GM12878 (cell line): ENCODE data around the gene DLK1. TPM values are rescaled to one million over a fixed set of nuclear protein-coding genes. Genes with fewer than 3 reads are reported as not detected.

Experiments
- ATAC-seq: fragments of 200-7000 bp; cut with Tn5 transposase; 3 replicates; pipeline ENCODE4 v1.9.1; 2020; ENCODE audit warnings: mild to moderate bottlenecking, moderate library complexity
- BruUV-seq: library from RNA; stranded (reverse); fragments of 400-500 nt; replicated peaks from 2 replicates; lab custom pipeline; 2021; lab: Mats Ljungman, UMichigan
- CTCF ChIA-PET: fragments of 300-600 bp; sonication (Branson Sonifier 250); formaldehyde crosslinking; extraction: SDS; loops from one replicate; lab custom pipeline; 2021; ENCODE audit warnings: inconsistent platforms; lab: Yijun Ruan, JAX
- POLR2A ChIA-PET: fragments of 350-600 bp; formaldehyde crosslinking; extraction: SDS; loops from one replicate; lab custom pipeline; 2021; ENCODE audit warnings: inconsistent platforms; lab: Charles Lee
- RAD21 ChIA-PET: fragments of 300-600 bp; sonication (Branson Sonifier 250); formaldehyde crosslinking; loops from one replicate; lab custom pipeline; 2023; ENCODE audit warnings: antibody characterized with exemption; ENCODE audit not compliant: unreplicated experiment; lab: Charles Lee
- SMC1A ChIA-PET: fragments of 300-600 bp; sonication (Branson Sonifier 250); formaldehyde crosslinking; loops from one replicate; lab custom pipeline; 2023; ENCODE audit not compliant: unreplicated experiment, uncharacterized antibody; lab: Charles Lee
- DNase-seq: peaks from one replicate; pipeline ENCODE4 v3.0.0-alpha.2; 2011; ENCODE audit warnings: low read depth, low spot score
- FAIRE-seq: peaks from 3 replicates; lab custom pipeline; 2011; peaks lifted over from hg19 to GRCh38; lab: Jason Lieb, UNC
- H2AFZ ChIP-seq: 2 replicates; pipeline ENCODE4 v1.6.0; 2011; ENCODE audit warnings: low read depth, low read length, control low read depth; ENCODE audit not compliant: control insufficient read depth
- H3K27ac ChIP-seq: 2 replicates; pipeline ENCODE4 v1.5.1; 2011; ENCODE audit warnings: control low read depth; ENCODE audit not compliant: control insufficient read depth, insufficient read depth
- H3K27me3 ChIP-seq, 2 experiments: replicated peaks in 1 of 2; 2 replicates each; pipeline versions ENCODE4 v1.6.0 to v1.6.1; 2011; ENCODE audit warnings: low read length in 1 of 2; ENCODE audit not compliant: control insufficient read depth in 2 of 2, insufficient read depth in 2 of 2
- H3K36me3 ChIP-seq, 2 experiments: 2 replicates each; pipeline ENCODE4 v1.5.1; 2011; ENCODE audit warnings: low read length in 1 of 2; ENCODE audit not compliant: control insufficient read depth in 2 of 2, insufficient read depth in 2 of 2
- H3K4me1 ChIP-seq: 2 replicates; pipeline ENCODE4 v1.6.1; 2011; ENCODE audit warnings: mild to moderate bottlenecking, low read length, moderate library complexity, mixed read lengths; ENCODE audit not compliant: control insufficient read depth, insufficient read depth
- H3K4me2 ChIP-seq: 2 replicates; pipeline ENCODE4 v1.6.0; 2011; ENCODE audit warnings: control low read depth; ENCODE audit not compliant: control insufficient read depth, insufficient read depth
- H3K4me3 ChIP-seq: fragments of 200-600 bp; sonication (generic); 2 replicates; pipeline ENCODE4 v1.5.1; 2016
- H3K79me2 ChIP-seq: 2 replicates; pipeline ENCODE4 v1.6.0; 2011; ENCODE audit warnings: low read length; ENCODE audit not compliant: control insufficient read depth, insufficient read depth
- H3K9ac ChIP-seq: 2 replicates; pipeline ENCODE4 v1.8.0; 2011; ENCODE audit warnings: low read length, control low read depth, mixed read lengths; ENCODE audit not compliant: control insufficient read depth, insufficient read depth
- H3K9me3 ChIP-seq: replicated peaks from 3 replicates; pipeline ENCODE4 v1.5.1; 2011; ENCODE audit warnings: mild to moderate bottlenecking, low read length; ENCODE audit not compliant: control insufficient read depth, insufficient read depth
- H4K20me1 ChIP-seq: 2 replicates; pipeline ENCODE4 v1.6.0; 2011; ENCODE audit not compliant: control insufficient read depth, insufficient read depth
- BMI1 ChIP-seq: fragments of 450-650 bp; IDR thresholded peaks from 2 replicates; pipeline ENCODE4 v1.6.1; 2016; ENCODE audit warnings: mild to moderate bottlenecking, moderate library complexity, borderline replicate concordance
- CEBPB ChIP-seq, 2 experiments: fragments of 150-350 bp in 1 of 2; IDR thresholded peaks; 2 replicates each; pipeline ENCODE4 v1.6.1; 2012 to 2014; ENCODE audit warnings: low read depth in 2 of 2, low read length in 2 of 2, borderline replicate concordance in 1 of 2, inconsistent platforms in 1 of 2
- CHD2 ChIP-seq: IDR thresholded peaks from 2 replicates; pipeline ENCODE4 v1.6.1; 2011; ENCODE audit warnings: low read depth, low read length, improper control_type of control experiment, borderline replicate concordance
- MYC ChIP-seq: IDR thresholded peaks from 2 replicates; pipeline ENCODE4 v1.6.1; 2011; ENCODE audit warnings: mild to moderate bottlenecking, low read length, moderate library complexity, inconsistent platforms; ENCODE audit not compliant: insufficient read depth, insufficient replicate concordance, insufficient read length, severe bottlenecking
- NFXL1 ChIP-seq: fragments of 450-650 bp; IDR thresholded peaks from 2 replicates; pipeline ENCODE4 v1.6.1; 2017; ENCODE audit warnings: antibody characterized with exemption, mild to moderate bottlenecking, borderline replicate concordance
- NFYB ChIP-seq: IDR thresholded peaks from 2 replicates; pipeline ENCODE4 v1.6.1; 2011; ENCODE audit warnings: low read depth, mild to moderate bottlenecking, low read length, improper control_type of control experiment, moderate library complexity; ENCODE audit not compliant: insufficient read depth
- NR2C2 ChIP-seq: IDR thresholded peaks from 2 replicates; pipeline ENCODE4 v1.6.1; 2011; ENCODE audit warnings: borderline replicate concordance, low read depth; ENCODE audit not compliant: control insufficient read depth, insufficient read length
- POLR2AphosphoS5 ChIP-seq: IDR thresholded peaks from 2 replicates; pipeline ENCODE4 v1.6.1; 2011; ENCODE audit warnings: mild to moderate bottlenecking, low read length, inconsistent platforms
- SPI1 ChIP-seq: IDR thresholded peaks from 2 replicates; pipeline ENCODE4 v1.6.1; 2011; ENCODE audit warnings: low read depth, mild to moderate bottlenecking, low read length, moderate library complexity, borderline replicate concordance; ENCODE audit not compliant: insufficient read depth
- SREBF1 ChIP-seq: IDR thresholded peaks from 2 replicates; pipeline ENCODE4 v1.6.1; 2012; ENCODE audit warnings: mild to moderate bottlenecking, low read length
- SUPT20H ChIP-seq: IDR thresholded peaks from 2 replicates; pipeline ENCODE4 v1.6.1; 2011; ENCODE audit warnings: low read depth, mild to moderate bottlenecking, low read length, moderate library complexity, borderline replicate concordance; ENCODE audit not compliant: control insufficient read depth
- TCF12 ChIP-seq: IDR thresholded peaks from 2 replicates; pipeline ENCODE4 v1.6.1; 2011; ENCODE audit warnings: low read depth, mild to moderate bottlenecking, low read length
- ZBTB4 ChIP-seq: fragments of 450-650 bp; formaldehyde crosslinking; IDR thresholded peaks from 2 replicates; pipeline ENCODE4 v1.4.0; 2022; ENCODE audit warnings: mild to moderate bottlenecking, moderate library complexity
- WGBS: methylation state at CpG from one replicate; pipeline ENCODE4 v1.1.6; 2016; ENCODE audit warnings: low lambda C conversion rate; ENCODE audit not compliant: insufficient replicate concordance, insufficient coverage; ENCODE audit errors: missing lambda C conversion rate; 5-methylcytosine and 5-hydroxymethylcytosine counted together
- in situ Hi-C: fragments of 300-500 bp; cut with MboI; formaldehyde crosslinking; loops from 9 replicates; pipeline ENCODE4 v1.14.3; 2018; ENCODE audit warnings: mixed read lengths
- intact Hi-C: fragments of 100-400 bp; cut with micrococcal nuclease; formaldehyde crosslinking; loops from one replicate; pipeline ENCODE4 v1.14.2; 2022; ENCODE audit not compliant: unreplicated experiment
- polyA plus RNA-seq, 11 experiments: library from polyadenylated mRNA; depleted of rRNA in 4 of 11; unstranded in 6 of 11; stranded (reverse) in 5 of 11; fragments of >200 nt; fragmentation: Nextera tagmentation in 4 of 11; fragmentation: Illumina TruSeq in 1 of 11; extraction: Ambion mirVana in 4 of 11; extraction: Trizol in 1 of 11; gene quantifications; 1 replicate in 1 of 11; 2 replicates in 10 of 11; pipeline versions ENCODE4 v1.2.1 to v1.2.3, GENCODE V29; 2011 to 2016; ENCODE audit warnings: inconsistent platforms in 2 of 11, missing spikeins in 2 of 11, low read depth in 1 of 11
- total RNA-seq, 4 experiments: library from RNA; depleted of rRNA in 3 of 4; stranded (reverse); fragments of >200 nt in 3 of 4; fragmentation: Illumina TruSeq in 1 of 4; extraction: Trizol in 1 of 4; gene quantifications; 2 replicates each; pipeline versions ENCODE4 v1.2.1 to v1.2.3, GENCODE V29; 2013 to 2021
- TF ChIP-seq, protein P1 (sequence below): fragments of 450-650 bp; IDR thresholded peaks from 2 replicates; pipeline ENCODE4 v1.6.1; 2016; ENCODE audit warnings: mild to moderate bottlenecking
- TF ChIP-seq, protein P2 (sequence below): IDR thresholded peaks from 2 replicates; pipeline ENCODE4 v1.6.1; 2012; ENCODE audit warnings: low read depth, low read length, improper control_type of control experiment
- TF ChIP-seq, protein P3 (sequence below): fragments of 450-650 bp; IDR thresholded peaks from 2 replicates; pipeline ENCODE4 v1.6.1; 2017; ENCODE audit warnings: borderline replicate concordance

DLK1 gene
- total and polyA plus RNA-seq, 10 of the 15 experiments (the other 5 are each of a cell fraction or from before 2014, with no cell fraction given), result 0.87 TPM; not detected in 9

- TF ChIP-seq CHD2 (no peak), SPI1 (no peak)
These were observed 58.0 kb downstream of the DLK1 start (continued) for GRCh38 chr14:100784523-100785337.

DNA sequence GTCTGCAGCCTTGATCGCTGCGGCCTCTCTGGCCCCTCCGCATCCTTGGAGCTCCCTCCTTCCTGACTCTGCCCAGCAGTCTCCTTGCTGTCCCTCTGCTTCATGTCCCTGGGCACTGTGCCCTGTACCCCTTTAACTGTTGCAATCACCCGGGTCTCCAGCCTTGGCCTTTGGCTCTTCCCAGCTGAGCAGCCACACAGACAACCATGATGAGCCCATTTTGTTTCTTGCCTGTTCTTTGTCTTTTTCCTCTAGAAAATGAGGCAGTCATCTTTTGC lies 58.6 kb downstream of the DLK1 start:
- no peaks in the 10 kb centered on the region for H4K20me1 ChIP-seq
- ChIA-PET CTCF (no interaction called here), RAD21 (no interaction called here), SMC1A (no interaction called here), POLR2A (no interaction called here)
- H3K4me2 ChIP-seq, result no peak overlapping the region
- WGBS, result 64% methylated on average over 4 of the region's 4 CpGs
- H3K4me1 ChIP-seq, result no peaks in the 10 kb centered on the region
- H3K9ac ChIP-seq, result no peak overlapping the region
- DNase-seq (no peak), ATAC-seq (no peak), FAIRE-seq (no peak)
- H3K4me3 ChIP-seq, result no peak overlapping the region
- H3K36me3 ChIP-seq, result no peaks in the 10 kb centered on the region
- H2AFZ ChIP-seq, result no peak overlapping the region
- H3K27me3 ChIP-seq, result peaks cover 0 to 2% of the 10 kb centered on the region in 2 experiments; a peak in 2 of 4 replicates
- no peak overlapping the region for H3K27ac ChIP-seq
- in situ Hi-C loops (no loop called here), intact Hi-C loops (no loop called here)
- no TSS peak for BruUV-seq
- no peaks in the 10 kb centered on the region for H3K9me3 ChIP-seq
- no peaks in the 10 kb centered on the region for H3K79me2 ChIP-seq
- TF ChIP-seq SREBF1, result no peak
- TF ChIP-seq MYC, result no peak
- TF ChIP-seq POLR2AphosphoS5, result no peak
- TF ChIP-seq, protein P1, sequence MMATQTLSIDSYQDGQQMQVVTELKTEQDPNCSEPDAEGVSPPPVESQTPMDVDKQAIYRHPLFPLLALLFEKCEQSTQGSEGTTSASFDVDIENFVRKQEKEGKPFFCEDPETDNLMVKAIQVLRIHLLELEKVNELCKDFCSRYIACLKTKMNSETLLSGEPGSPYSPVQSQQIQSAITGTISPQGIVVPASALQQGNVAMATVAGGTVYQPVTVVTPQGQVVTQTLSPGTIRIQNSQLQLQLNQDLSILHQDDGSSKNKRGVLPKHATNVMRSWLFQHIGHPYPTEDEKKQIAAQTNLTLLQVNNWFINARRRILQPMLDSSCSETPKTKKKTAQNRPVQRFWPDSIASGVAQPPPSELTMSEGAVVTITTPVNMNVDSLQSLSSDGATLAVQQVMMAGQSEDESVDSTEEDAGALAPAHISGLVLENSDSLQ, result no peak
- TF ChIP-seq, protein P2, sequence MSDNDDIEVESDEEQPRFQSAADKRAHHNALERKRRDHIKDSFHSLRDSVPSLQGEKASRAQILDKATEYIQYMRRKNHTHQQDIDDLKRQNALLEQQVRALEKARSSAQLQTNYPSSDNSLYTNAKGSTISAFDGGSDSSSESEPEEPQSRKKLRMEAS, result no peak
- no peak for TF ChIP-seq CEBPB (IDR thresholded peaks at IDR 0.05; ENCODE audit: borderline replicate concordance in 1 of 2, low read depth in 2 of 2, low read length in 2 of 2)
- no peak for TF ChIP-seq NFYB
- TF ChIP-seq, protein P3, sequence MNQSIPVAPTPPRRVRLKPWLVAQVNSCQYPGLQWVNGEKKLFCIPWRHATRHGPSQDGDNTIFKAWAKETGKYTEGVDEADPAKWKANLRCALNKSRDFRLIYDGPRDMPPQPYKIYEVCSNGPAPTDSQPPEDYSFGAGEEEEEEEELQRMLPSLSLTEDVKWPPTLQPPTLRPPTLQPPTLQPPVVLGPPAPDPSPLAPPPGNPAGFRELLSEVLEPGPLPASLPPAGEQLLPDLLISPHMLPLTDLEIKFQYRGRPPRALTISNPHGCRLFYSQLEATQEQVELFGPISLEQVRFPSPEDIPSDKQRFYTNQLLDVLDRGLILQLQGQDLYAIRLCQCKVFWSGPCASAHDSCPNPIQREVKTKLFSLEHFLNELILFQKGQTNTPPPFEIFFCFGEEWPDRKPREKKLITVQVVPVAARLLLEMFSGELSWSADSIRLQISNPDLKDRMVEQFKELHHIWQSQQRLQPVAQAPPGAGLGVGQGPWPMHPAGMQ, result no peak
- no peak for TF ChIP-seq NFXL1
- TF ChIP-seq ZBTB4, result no peak
- TF ChIP-seq SUPT20H, result no peak
- TF ChIP-seq NR2C2, result no peak
- no peak for TF ChIP-seq TCF12
- TF ChIP-seq BMI1, result no peak
